Lower leg skin (tissue), 4 donors: ENCODE data around the gene AGRP. TPM values are rescaled to one million over a fixed set of nuclear protein-coding genes. Genes with fewer than 3 reads are reported as not detected.

ENCODE experiments used
- DNase-seq, 2 donors: peaks; one replicate each; pipeline ENCODE4 v3.0.0-alpha.2; 2019; ENCODE audit warnings: low spot score in 2 of 2
- H3K4me3 ChIP-seq: fragments of 200-600 bp; sonication (generic); 2 replicates; pipeline ENCODE4 v1.5.1; 2017; ENCODE audit warnings: mild to moderate bottlenecking, low read depth; ENCODE audit not compliant: poor library complexity, severe bottlenecking
- POLR2A ChIP-seq, 2 donors: fragments of 450-650 bp; IDR thresholded peaks; one replicate each; pipeline ENCODE4 v1.6.1; 2016 to 2017; ENCODE audit warnings: antibody characterized with exemption in 2 of 2, mild to moderate bottlenecking in 1 of 2, moderate library complexity in 1 of 2
- WGBS, 2 donors: methylation state at CpG; one replicate each; pipeline ENCODE4 v1.1.5; 2018; 5-methylcytosine and 5-hydroxymethylcytosine counted together
- intact Hi-C: fragments of 100-400 bp; cut with DNase I; formaldehyde crosslinking; loops from one replicate; pipeline ENCODE4 v1.15.0; 2023; ENCODE audit warnings: low total_unique reads
- total RNA-seq, 4 donors: library from RNA; depleted of rRNA; stranded (reverse); fragments of >200 nt; gene quantifications; one replicate each; pipeline ENCODE4 v1.1.0, GENCODE V29; 2016
- TF ChIP-seq, protein P1 (sequence below), 3 donors: fragments of 450-650 bp; IDR thresholded peaks; one replicate each; pipeline ENCODE4 v1.5.1; 2016; ENCODE audit warnings: antibody characterized with exemption in 3 of 3, mild to moderate bottlenecking in 3 of 3, moderate library complexity in 2 of 3

Gene AGRP
- total RNA-seq, 4 donors from 2014 or later = not detected

GRCh38 chr16:67470359-67470758 is 13.0 kb downstream of the AGRP start:
- 45 to 51% methylated on average over 7 of the region's 7 CpGs for WGBS, 2 donors
- H3K4me3 ChIP-seq = no peak overlapping the region
- intact Hi-C loops = no loop called here
- no peak for TF ChIP-seq POLR2A (IDR thresholded peaks at IDR 0.05)
- TF ChIP-seq, protein P1, sequence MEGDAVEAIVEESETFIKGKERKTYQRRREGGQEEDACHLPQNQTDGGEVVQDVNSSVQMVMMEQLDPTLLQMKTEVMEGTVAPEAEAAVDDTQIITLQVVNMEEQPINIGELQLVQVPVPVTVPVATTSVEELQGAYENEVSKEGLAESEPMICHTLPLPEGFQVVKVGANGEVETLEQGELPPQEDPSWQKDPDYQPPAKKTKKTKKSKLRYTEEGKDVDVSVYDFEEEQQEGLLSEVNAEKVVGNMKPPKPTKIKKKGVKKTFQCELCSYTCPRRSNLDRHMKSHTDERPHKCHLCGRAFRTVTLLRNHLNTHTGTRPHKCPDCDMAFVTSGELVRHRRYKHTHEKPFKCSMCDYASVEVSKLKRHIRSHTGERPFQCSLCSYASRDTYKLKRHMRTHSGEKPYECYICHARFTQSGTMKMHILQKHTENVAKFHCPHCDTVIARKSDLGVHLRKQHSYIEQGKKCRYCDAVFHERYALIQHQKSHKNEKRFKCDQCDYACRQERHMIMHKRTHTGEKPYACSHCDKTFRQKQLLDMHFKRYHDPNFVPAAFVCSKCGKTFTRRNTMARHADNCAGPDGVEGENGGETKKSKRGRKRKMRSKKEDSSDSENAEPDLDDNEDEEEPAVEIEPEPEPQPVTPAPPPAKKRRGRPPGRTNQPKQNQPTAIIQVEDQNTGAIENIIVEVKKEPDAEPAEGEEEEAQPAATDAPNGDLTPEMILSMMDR (IDR thresholded peaks at IDR 0.05) = no peak
- peak; percentile 64 to 94 for DNase-seq

GRCh38 chr16:67468731-67469130 is 14.6 kb downstream of the AGRP start:
- DNase-seq = no peak
- no peak for TF ChIP-seq POLR2A (IDR thresholded peaks at IDR 0.05)
- TF ChIP-seq, protein P1 (IDR thresholded peaks at IDR 0.05) = no peak
- H3K4me3 ChIP-seq = no peak overlapping the region
- WGBS, 2 donors = 35 to 69% methylated on average over 5 of the region's 5 CpGs
- intact Hi-C loops = loop anchor here (5.0 kb wide), 2 partner anchors 41 to 191 kb away; partner anchors contain the start of gene PLEKHG4

DNA sequence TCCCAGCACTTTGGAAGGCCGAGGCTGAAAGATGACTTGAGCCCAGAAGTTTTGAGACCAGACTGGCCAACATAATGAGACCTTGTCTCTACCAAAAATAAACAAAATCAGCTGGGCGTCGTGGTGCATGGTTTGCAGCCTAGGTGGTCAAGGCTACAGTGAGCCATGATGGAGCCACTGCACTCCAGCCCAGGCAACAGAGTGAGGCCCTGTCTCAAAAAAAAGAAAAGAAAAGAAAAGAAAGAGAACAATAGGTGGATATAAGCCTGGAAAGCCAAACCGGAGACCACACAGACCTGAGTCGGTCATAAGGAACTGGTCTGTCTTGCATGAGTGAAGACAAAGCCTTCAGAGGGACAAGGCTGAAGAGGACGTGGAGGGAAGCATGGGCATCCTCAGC is 16.8 kb downstream of the AGRP start:
- intact Hi-C loops = loop anchor here (5.0 kb wide), 2 partner anchors 39 to 189 kb away; partner anchors contain the start of gene PLEKHG4
- 84 to 89% methylated on average over 6 of the region's 6 CpGs for WGBS, 2 donors

DNA sequence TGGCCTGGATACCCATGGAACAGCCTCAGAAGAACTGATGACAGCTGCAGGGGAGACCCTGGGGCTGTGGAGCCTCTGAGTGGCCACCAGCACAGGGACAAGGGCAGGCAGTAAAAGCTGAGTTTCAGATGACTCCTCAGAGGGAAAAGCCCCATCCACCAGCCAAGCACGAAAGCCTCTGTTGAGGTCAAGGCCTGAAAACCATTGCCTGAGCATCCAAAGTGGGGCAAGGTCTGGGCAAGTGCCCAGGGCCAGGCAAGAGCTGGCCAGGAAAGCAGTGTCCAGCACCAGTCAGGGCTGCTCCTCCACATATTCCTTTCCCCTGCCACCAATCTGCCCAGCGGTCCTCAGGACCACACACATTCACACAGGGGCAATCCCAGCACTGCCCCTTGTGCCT is 18.8 kb downstream of the AGRP start:
- intact Hi-C loops = no loop called here
- TF ChIP-seq, protein P1 (IDR thresholded peaks at IDR 0.05) = no peak
- no peak for TF ChIP-seq POLR2A (IDR thresholded peaks at IDR 0.05)
- 81 to 100% methylated on average over 1 to 2 of the region's 2 CpGs for WGBS, 2 donors
- DNase-seq = no peak
- no peak overlapping the region for H3K4me3 ChIP-seq

More for the DNA sequence above, 16.8 kb downstream of the AGRP start:
- no peak overlapping the region for H3K4me3 ChIP-seq
- no peak for DNase-seq
- TF ChIP-seq POLR2A (IDR thresholded peaks at IDR 0.05) = no peak
- TF ChIP-seq, protein P1 (IDR thresholded peaks at IDR 0.05) = no peak

DNA sequence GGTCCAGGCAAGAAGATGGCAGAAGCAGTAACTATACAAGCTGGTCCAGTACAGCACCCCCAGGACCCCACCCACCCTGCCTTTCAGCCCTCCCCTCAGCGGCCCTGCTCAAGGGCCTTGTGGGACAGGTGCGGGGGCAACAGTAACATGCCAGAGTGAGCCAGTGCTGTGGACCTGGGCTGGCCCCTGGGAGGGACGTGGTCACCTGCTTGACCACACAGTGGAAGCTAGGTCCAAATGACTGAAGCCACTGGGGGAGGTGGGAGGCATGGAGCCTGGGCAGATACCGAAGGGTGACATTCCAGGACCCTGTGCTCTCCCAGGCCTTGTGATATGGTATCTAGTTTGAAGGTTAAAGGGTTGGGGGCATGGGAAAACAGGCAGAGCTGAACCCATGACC is 19.7 kb downstream of the AGRP start:
- DNase-seq = no peak
- intact Hi-C loops = no loop called here

More for the DNA sequence above, 19.7 kb downstream of the AGRP start:
- no peak overlapping the region for H3K4me3 ChIP-seq
- WGBS, 2 donors = 89 to 93% methylated on average over 4 of the region's 4 CpGs
- TF ChIP-seq, protein P1 (IDR thresholded peaks at IDR 0.05) = no peak
